K562 (cell line): Measurements from ENCODE around the gene NUFIP1. TPM values are rescaled to one million over a fixed set of nuclear protein-coding genes. Genes with fewer than 3 reads are reported as not detected.

ENCODE experiments used
- ARID2 ChIP-seq: fragments of 450-650 bp; IDR thresholded peaks from 2 replicates; pipeline ENCODE4 v1.6.1; 2017; ENCODE audit warnings: antibody characterized with exemption, mild to moderate bottlenecking
- ARID3A ChIP-seq: IDR thresholded peaks from 2 replicates; pipeline ENCODE4 v1.6.1; 2012; ENCODE audit warnings: low read depth, low read length, improper control_type of control experiment, borderline replicate concordance
- C11orf30 ChIP-seq: fragments of 450-650 bp; IDR thresholded peaks from 2 replicates; pipeline ENCODE4 v1.6.1; 2016; ENCODE audit warnings: low read depth, mild to moderate bottlenecking
- ELK1 ChIP-seq: sonication (generic); formaldehyde crosslinking; IDR thresholded peaks from 2 replicates; pipeline ENCODE4 v1.8.1; 2022; ENCODE audit warnings: missing genetic modification reagents
- GTF3C2 ChIP-seq: IDR thresholded peaks from 3 replicates; pipeline ENCODE4 v1.6.1; 2011; ENCODE audit warnings: borderline replicate concordance, mild to moderate bottlenecking, moderate library complexity; ENCODE audit not compliant: insufficient read length; ENCODE audit errors: extremely low read depth
- MYBL2 ChIP-seq, 2 experiments: fragments of 450-650 bp in 1 of 2; sonication (generic) in 1 of 2; formaldehyde crosslinking in 1 of 2; IDR thresholded peaks; 2 replicates each; pipeline versions ENCODE4 v1.6.1 to v1.8.1; 2017 to 2022; ENCODE audit warnings: borderline replicate concordance in 1 of 2, inconsistent platforms in 1 of 2, low read depth in 1 of 2, mild to moderate bottlenecking in 1 of 2, missing genetic modification reagents in 1 of 2, moderate library complexity in 1 of 2
- PTRF ChIP-seq: fragments of 450-650 bp; IDR thresholded peaks from 2 replicates; pipeline ENCODE4 v1.6.1; 2016; ENCODE audit warnings: mild to moderate bottlenecking, missing genetic modification characterization, missing compliant biosample characterization
- RNF2 ChIP-seq: sonication (generic); IDR thresholded peaks from 2 replicates; pipeline ENCODE4 v1.6.1; 2016
- SAP30 ChIP-seq: fragments of 200-600 bp; sonication (generic); IDR thresholded peaks from 2 replicates; pipeline ENCODE4 v1.6.1; 2012; ENCODE audit warnings: borderline replicate concordance, low read depth, mild to moderate bottlenecking, moderate library complexity, low read length, control low read depth, inconsistent platforms; ENCODE audit not compliant: insufficient read depth, poor library complexity, severe bottlenecking
- SFPQ ChIP-seq: fragments of 200-400 bp; formaldehyde crosslinking; IDR thresholded peaks from 2 replicates; pipeline ENCODE4 v1.6.1; 2017; ENCODE audit warnings: mild to moderate bottlenecking, low read depth, low read length, moderate library complexity
- TSC22D4 ChIP-seq: fragments of 450-650 bp; IDR thresholded peaks from 2 replicates; pipeline ENCODE4 v1.6.1; 2016; ENCODE audit warnings: missing genetic modification characterization, missing biosample characterization, control low read depth
- ZBTB33 ChIP-seq: sonication (generic); formaldehyde crosslinking; IDR thresholded peaks from 2 replicates; pipeline ENCODE4 v1.8.1; 2023; ENCODE audit warnings: mild to moderate bottlenecking, missing genetic modification reagents
- ZNF707 ChIP-seq: fragments of 250-450 bp; sonication (Bioruptor Pico); conservative IDR thresholded peaks from 2 replicates; pipeline ENCODE4 v1.8.0; 2022; ENCODE audit warnings: inconsistent platforms, mild to moderate bottlenecking, moderate library complexity
- polyA plus RNA-seq, 8 experiments: library from polyadenylated mRNA; depleted of rRNA in 4 of 8; stranded (reverse) in 5 of 8; unstranded in 3 of 8; fragments of >200 nt; fragmentation: Nextera tagmentation in 2 of 8; fragmentation: Illumina TruSeq in 1 of 8; extraction: Ambion mirVana in 2 of 8; extraction: Trizol in 1 of 8; gene quantifications; 2 replicates each; pipeline versions ENCODE4 v1.2.1 to v1.2.3, GENCODE V29; 2011 to 2014; ENCODE audit warnings: inconsistent platforms in 1 of 8, missing spikeins in 1 of 8
- total RNA-seq, 7 experiments: library from RNA; depleted of rRNA in 6 of 7; stranded (reverse); fragments of >200 nt in 6 of 7; fragmentation: Illumina TruSeq in 2 of 7; extraction: Trizol in 2 of 7; gene quantifications; 2 replicates each; pipeline versions ENCODE4 v1.2.1 to v1.2.3, GENCODE V29; 2011 to 2021; ENCODE audit warnings: low replicate concordance in 1 of 7

Gene NUFIP1
- total and polyA plus RNA-seq, 9 of the 15 experiments (the other 6 are each of a cell fraction or from before 2014, with no cell fraction given): 2.6 to 9.7 (median 4.1) TPM

- TF ChIP-seq ELK1 (CRISPR knock-in tag): no peak
- no peak for TF ChIP-seq SFPQ
- TF ChIP-seq ARID3A: no peak
- TF ChIP-seq GTF3C2: no peak
- TF ChIP-seq C11orf30: peak; percentile 97
- TF ChIP-seq ZNF707 (CRISPR knock-in tag): no peak
- no peak for TF ChIP-seq TSC22D4 (tag)
- TF ChIP-seq RNF2: no peak; the same call in 1 of the 2 replicates
- TF ChIP-seq PTRF (tag): no peak
- TF ChIP-seq MYBL2 (IDR thresholded peaks at IDR 0.05; ENCODE audit: low read depth): no peak
- TF ChIP-seq MYBL2 (CRISPR knock-in tag; IDR thresholded peaks at IDR 0.05; ENCODE audit: borderline replicate concordance): no peak
- TF ChIP-seq SAP30: peak; percentile 74
- no peak for TF ChIP-seq ARID2
- no peak for TF ChIP-seq ZBTB33 (CRISPR knock-in tag)
These were observed at the start of gene NUFIP1, which contains the start of gene GPALPP1 (continued) for GRCh38 chr13:44989071-44989889.
